GM18909 (cell line): ENCODE results near the gene RNF208.

ENCODE experiments used
- ATAC-seq: cut with Tn5 transposase; IDR thresholded peaks from one replicate; pipeline ENCODE4 v1.9.1; 2021; ENCODE audit warnings: mild to moderate bottlenecking; ENCODE audit not compliant: unreplicated experiment, poor library complexity

RNF208 gene

GRCh38 chr9:137228506-137228967 lies 6.5 kb upstream of the RNF208 start:
- ATAC-seq: no peak

- ATAC-seq: no peak
These were observed 5.9 kb upstream of the RNF208 start for GRCh38 chr9:137227853-137228505.

GRCh38 chr9:137227054-137227852 lies 5.2 kb upstream of the RNF208 start, which contains the start of gene RNF224:
RNF224 (plus strand) TSS chr9:137227502; CDS start chr9:137228336, 834 bp downstream.
- ATAC-seq: no peak

GRCh38 chr9:137226338-137227053 lies 4.5 kb upstream of the RNF208 start:
- ATAC-seq: no peak

- no peak for ATAC-seq
These were observed 3.8 kb upstream of the RNF208 start for GRCh38 chr9:137225699-137226331.

GRCh38 chr9:137224830-137225694 lies 3.0 kb upstream of the RNF208 start, which contains the start of gene CYSRT1:
CYSRT1 (plus strand) TSS chr9:137225174; CDS start chr9:137225622, 448 bp downstream.
- no peak for ATAC-seq

GRCh38 chr9:137223078-137223970 lies 1.3 kb upstream of the RNF208 start:
- ATAC-seq: peak; percentile 73

GRCh38 chr9:137221506-137222111 lies 431 bp downstream of the RNF208 start:
- no peak for ATAC-seq

GRCh38 chr9:137221095-137221505 lies 940 bp downstream of the RNF208 start:
- no peak for ATAC-seq

GRCh38 chr9:137220317-137221094 lies 1.5 kb downstream of the RNF208 start:
- ATAC-seq: no peak

GRCh38 chr9:137219757-137220316 lies 2.2 kb downstream of the RNF208 start:
- no peak for ATAC-seq

- ATAC-seq: no peak
These were observed 3.2 kb downstream of the RNF208 start for GRCh38 chr9:137218754-137219271.

GRCh38 chr9:137218212-137218753 lies 3.8 kb downstream of the RNF208 start:
- ATAC-seq: no peak

- no peak for ATAC-seq
These were observed 4.5 kb downstream of the RNF208 start for GRCh38 chr9:137217276-137218211.

- no peak for ATAC-seq
These were observed 5.7 kb downstream of the RNF208 start for GRCh38 chr9:137216188-137216965.
